HK-2 (cell line): ENCODE measurements around the gene RAD23A.

Source experiments
- DNase-seq: peaks from one replicate; pipeline ENCODE4 v3.0.0-alpha.2; 2018; ENCODE audit not compliant: unreplicated experiment

The RAD23A gene

GRCh38 chr19:12984683-12985048 lies 39.0 kb downstream of the RAD23A start:
- no peak for DNase-seq

DNA sequence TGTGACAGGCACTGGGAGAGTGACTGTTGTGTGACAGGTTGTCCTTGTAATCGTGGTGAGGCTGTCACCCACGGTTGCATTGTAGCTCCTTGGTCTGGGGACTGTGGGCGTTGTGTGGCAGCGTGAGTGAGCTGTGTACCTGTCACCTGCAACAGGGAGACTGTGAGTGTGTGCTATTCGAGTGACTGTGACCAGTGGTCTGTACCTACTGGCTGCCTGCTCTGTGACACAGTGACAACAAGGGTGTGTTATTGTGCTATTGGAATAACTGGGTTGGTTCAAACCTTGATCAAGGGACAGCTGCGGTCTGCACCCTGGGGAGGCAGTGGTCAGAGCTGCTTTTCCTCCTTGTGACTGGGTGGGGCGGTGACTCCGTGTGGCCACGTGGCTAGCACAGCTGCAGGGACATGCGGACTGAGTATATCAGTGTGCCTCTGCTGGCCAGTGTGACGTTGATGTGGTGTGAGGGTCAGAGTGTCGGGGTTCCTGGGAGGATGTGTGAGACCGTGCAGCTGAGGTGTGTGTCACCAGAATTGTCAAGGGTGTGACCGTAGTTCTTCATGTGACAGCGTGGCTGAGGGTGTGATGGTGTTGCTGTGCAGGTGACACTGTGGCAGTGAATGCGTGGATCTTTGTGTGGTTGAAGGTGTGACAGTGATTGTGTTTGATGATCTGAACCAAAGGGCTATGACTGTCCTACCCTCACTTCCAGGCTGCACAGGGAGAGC lies 39.6 kb downstream of the RAD23A start:
- DNase-seq: no peak

- DNase-seq: no peak
Observed at GRCh38 chr19:12986726-12987125, 41.1 kb downstream of the RAD23A start.

GRCh38 chr19:12987190-12987589 lies 41.5 kb downstream of the RAD23A start:
- DNase-seq: no peak

- no peak for DNase-seq
Observed at GRCh38 chr19:12987781-12988180, 42.1 kb downstream of the RAD23A start.

- no peak for DNase-seq
Observed at GRCh38 chr19:12990431-12990830, 44.8 kb downstream of the RAD23A start.

DNA sequence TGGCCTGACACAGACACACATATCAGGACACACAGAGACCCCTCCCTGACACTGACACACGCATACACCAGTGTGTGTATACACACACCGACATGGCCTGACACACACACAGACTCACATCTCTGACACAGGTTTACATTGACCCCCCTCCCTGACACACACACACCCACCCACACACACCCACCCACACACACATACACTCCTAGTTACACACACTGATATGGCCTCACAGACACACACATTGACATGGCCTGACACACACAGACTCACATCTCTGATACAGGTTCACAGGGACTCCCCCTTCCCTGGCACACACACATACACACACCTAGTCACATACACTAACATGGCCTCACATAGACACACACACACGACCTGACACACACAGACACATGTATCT lies 45.2 kb downstream of the RAD23A start:
- DNase-seq: no peak

DNA sequence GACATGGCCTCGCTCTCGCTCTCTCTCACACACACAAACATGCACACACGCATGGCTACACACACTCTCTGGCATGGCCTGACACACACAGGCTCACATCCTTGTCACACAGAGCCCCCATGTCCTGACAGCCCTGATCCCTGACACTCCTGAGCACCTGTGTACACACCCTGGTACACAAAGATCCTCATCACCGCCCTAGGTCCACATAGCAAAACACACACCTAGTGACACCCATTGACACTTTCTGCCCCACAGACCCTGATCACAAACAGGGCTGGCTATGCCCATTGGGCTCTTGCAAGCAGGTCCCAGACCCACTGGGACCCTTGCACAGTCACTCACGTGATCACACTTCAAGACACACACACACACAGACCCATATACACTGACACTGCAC lies 45.6 kb downstream of the RAD23A start:
- no peak for DNase-seq

DNA sequence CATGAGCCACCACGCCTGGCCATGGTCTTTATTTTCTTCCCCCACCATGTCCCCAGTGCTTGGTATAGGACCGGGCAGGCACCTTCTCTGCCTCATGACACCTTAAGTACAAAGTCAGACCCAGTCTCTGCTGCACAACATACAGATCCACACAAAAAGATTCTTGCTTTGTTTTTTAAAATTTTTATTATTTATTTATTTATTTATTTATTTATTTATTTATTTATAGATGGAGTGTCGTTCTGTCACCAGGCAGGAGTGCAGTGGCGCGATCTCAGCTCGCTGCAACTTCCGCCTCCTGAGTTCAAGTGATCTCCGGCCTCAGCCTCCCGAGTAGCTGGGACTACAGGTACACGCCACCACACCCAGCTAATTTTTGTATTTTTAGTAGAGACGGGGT lies 47.1 kb downstream of the RAD23A start:
- no peak for DNase-seq

DNA sequence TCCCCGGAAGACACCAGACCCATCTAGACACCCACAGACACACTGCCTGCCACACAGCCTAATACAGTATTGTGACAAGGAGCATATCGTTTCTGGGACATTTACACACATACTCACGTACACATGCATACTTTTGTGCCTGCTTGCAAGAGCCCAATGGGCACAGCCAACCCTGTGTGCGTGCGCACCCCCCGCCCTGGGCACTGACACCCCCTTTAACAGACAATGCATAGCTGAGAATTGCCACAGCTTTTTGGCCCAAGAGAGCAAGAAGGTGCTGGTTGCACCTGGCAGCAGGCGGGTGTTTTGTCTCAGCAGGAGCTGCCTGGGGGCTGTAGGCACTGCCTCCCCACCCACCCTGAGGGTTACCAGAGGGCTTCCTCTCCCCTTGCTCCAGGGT lies 47.9 kb downstream of the RAD23A start:
- no peak for DNase-seq

DNA sequence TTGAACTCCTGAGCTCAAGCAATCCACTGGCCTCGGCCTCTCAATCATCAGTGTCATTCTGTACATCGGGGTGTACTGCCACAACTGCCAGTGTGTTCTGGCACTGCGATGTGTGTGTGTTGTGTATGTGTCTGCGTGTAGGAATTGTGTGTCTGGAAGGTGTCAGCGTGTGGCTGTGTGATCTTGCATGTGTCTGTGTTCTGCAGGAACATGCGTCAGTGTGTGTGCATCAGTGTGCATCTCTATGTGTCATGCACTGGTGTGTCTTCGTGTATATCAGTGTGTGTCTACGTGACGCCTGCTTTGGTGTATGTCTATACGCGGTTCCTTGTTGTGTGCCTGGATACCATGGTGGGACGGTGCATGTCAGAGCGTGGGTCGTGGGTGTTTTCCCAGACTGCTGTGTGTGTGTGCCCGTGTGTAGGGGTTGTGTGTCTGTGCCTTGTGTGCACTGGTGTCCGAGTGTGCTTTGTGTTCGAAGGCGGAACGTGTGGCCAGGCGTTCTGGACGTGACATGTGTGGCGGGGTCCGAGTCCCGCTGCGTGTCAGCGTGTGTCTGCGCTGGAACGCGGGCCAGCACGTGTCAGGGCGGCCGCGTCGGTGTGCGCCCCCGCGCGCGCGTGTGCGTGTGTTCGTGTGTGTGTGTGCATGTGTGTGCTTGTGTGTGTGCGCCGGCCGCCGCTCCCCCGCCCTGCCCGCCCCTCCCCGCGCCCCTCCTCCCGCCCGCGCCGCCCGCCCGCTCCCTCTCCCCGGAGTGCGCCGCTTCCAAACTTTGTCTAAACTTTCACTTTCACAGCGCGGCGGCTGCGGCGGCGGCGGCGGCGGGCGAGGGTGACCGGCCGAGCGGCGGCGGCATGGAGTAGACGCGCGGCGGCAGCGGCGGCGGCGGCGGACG lies 49.3 kb downstream of the RAD23A start, which contains the start of gene NFIX:
TSS of gene NFIX (plus strand) at position 775 of the 895 bp plus-strand sequence. CDS start 363 bp downstream, outside the sequence.
- no peak for DNase-seq

- no peak for DNase-seq
Observed at GRCh38 chr19:12995596-12996405, 50.1 kb downstream of the RAD23A start.

DNA sequence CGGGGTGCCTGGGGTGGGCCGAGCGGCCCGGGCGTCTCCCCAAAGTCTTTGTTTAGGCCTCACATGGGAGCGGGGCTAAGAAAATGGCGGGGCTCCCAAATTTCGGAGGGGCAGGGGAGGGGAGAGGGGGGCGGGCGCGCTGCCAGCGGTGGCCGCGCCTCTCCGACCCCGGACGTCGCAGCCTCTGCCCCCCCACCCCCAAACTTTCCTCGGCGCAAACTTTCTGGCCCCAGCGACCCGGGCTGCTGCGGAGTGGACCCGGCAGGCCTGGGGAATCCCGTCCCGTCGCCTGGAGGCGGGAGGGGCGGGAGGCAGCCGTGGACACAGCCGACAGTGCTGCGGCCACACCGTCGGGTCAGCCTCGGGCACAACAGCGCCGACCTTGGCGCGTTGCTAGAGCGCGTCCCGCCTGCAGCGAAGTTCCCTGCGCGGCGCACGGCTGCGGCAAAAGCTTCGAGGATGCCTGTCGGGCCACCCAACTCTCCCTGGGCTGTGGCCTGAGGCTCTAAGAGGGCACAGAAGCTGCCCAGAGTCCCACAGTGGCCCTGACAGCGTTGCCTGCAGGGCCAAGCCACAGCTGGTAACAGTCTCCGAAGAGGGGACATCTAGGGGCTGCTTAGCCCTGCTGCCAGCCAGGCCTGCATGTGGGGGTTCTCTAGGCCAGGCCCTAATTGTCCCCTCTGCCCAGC lies 50.9 kb downstream of the RAD23A start:
- no peak for DNase-seq

DNA sequence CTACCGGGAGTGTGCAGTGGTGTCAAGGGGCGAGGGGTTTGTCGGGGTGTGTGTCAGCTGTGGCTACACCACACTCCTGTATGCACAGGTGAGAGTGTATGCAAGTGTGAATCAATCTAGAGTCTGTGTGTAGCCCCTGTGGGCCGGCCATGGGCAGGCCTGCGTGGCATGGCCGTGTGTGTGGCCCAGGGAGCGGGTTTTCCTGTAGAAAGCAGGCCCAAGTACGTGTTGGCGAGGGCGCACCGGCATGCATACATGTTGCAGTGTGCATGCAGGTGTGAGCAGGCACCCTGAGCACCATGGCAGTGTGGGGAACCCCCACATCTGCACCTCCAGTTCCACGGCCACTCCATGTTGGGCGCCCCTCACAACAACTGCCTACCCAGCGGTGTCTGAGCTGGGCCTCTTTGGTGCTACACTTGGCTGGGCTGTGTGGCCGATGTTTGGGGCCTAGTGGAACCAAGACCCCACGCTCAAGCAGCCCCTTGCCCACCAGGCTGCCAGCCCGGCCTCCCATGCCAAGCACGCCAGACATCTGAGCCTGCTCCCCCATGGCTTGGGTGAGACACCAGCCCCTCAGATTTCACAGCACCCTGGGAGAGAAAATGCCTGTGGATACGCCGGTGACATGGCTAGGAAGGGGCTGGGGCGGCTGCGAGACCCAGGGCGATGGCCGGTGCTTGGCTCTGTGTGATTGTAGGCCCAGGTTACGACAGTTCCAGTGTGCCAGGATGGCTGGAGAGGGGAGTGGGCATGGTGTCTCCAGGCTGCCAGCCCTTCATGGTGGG lies 51.7 kb downstream of the RAD23A start:
- no peak for DNase-seq

DNA sequence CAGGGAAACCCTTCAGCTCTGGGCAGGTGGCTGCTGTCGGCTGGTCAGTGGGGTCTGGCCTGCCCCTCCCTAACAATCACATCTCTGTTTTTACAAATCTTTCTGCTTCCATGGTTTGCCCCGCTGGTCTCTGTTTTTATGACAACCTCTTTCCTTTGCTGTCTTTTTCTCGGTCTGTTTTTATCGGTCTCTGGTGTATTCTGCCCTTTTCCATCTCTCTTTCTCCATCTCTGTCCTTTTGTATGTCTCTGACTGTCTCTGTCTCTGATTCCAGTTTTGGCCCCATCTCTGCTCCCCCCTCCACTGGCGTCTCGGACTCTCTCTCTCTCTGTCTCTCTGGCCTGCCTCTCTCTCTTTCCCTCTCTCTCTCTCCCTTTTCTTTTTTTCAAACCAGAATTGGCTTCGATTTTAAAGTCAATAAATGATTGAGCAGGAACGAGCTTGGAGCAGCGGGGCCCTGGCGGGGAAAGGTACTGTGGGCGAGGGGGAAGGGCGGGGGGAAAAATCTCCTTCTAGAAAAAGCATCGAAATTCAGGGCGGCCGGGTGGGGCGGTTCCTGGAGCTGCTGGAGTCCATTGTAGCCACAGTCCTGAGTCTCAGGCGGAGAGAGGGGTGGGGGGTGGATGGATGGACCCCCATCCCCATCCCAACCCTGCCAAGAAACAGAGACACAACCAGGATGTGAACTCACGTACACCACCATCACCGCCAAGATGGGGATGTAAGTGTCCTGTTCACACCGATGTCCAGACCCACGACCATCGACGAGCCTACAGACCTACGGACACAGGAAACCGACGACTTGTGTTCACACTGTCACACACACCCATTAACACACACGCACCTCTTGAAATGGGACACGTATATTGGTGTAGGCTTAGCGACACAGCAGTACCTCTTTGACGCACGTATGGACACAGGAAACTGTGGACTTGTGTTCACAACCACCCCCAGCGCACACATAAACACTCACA lies 52.6 kb downstream of the RAD23A start:
- DNase-seq: no peak

GRCh38 chr19:13001166-13001501 lies 55.5 kb downstream of the RAD23A start:
- DNase-seq: no peak

- no peak for DNase-seq
Observed at GRCh38 chr19:13001502-13002165, 56.0 kb downstream of the RAD23A start.

DNA sequence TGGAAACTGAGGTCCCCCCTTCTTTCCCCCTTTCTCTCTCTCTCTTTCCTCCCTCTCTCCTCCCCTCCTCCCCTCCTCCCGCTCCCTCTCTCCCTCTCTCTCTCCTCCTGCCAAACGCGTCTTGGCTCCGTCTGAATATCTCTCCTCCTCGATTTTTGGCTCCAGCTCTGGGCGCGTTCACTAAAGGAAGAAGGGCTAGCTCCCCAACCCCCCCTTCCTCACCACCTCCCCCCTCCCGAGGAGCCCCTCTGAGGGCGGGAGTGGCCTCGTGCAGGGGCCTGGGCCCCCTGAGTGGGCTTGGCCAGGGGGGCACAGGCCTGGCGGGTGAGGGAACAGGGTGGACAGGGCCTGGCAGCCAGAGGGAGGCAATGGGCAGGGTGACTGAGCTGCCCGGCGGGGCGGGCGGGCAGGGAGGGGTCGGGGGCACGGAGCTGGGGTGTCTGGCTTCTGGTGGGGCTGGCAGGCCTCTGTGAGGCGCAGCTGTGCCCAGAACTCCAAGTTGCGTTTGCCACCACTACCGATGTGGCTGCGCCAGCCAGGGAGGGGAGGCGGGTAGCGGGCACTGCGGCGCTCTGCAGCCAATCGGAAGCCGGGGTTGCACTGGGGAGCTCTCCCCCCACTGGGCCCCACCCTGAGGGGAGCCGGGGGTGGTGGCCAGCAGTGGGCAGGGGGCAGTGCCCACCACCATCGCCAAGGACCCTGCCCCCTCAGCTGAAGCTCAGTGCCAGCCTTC lies 56.7 kb downstream of the RAD23A start:
- DNase-seq: no peak
